CD14-positive monocyte (primary cell): ENCODE measurements around the gene HIVEP3. TPM values are rescaled to one million over a fixed set of nuclear protein-coding genes. Genes with fewer than 3 reads are reported as not detected.

Experiments used
- DNase-seq, 3 donors: peaks; one replicate each; pipeline ENCODE4 v3.0.0-alpha.2; 2011 to 2022
- H2AFZ ChIP-seq: 2 replicates; pipeline ENCODE4 v1.6.0; 2012; ENCODE audit warnings: mild to moderate bottlenecking, low read depth, low read length, inconsistent platforms; ENCODE audit not compliant: insufficient read depth, poor library complexity, severe bottlenecking
- H3K27ac ChIP-seq, 2 donors: 1 replicate in 1 of 2; 2 replicates in 1 of 2; pipeline ENCODE4 v1.5.1; 2012 to 2013; ENCODE audit warnings: low read length in 2 of 2, control low read depth in 1 of 2, inconsistent platforms in 1 of 2, low read depth in 1 of 2, mild to moderate bottlenecking in 1 of 2
- H3K27me3 ChIP-seq, 2 donors: one replicate each; pipeline versions ENCODE4 v1.6.0 to v1.6.1; 2011 to 2013; ENCODE audit warnings: low read length in 2 of 2; ENCODE audit not compliant: control insufficient read depth in 2 of 2, insufficient read depth in 2 of 2
- H3K36me3 ChIP-seq, 2 donors: replicated peaks in 1 of 2; 1 replicate in 1 of 2; 2 replicates in 1 of 2; pipeline versions ENCODE4 v1.5.1 to v1.6.1; 2012 to 2013; ENCODE audit warnings: low read length in 2 of 2, control low read depth in 1 of 2, inconsistent platforms in 1 of 2, mild to moderate bottlenecking in 1 of 2; ENCODE audit not compliant: insufficient read depth in 2 of 2, control insufficient read depth in 1 of 2
- H3K4me1 ChIP-seq, 2 donors: 1 replicate in 1 of 2; 2 replicates in 1 of 2; pipeline versions ENCODE4 v1.5.1 to v1.6.1; 2012 to 2013; ENCODE audit warnings: low read length in 2 of 2, control low read depth in 1 of 2, inconsistent platforms in 1 of 2, mild to moderate bottlenecking in 1 of 2, moderate library complexity in 1 of 2; ENCODE audit not compliant: insufficient read depth in 2 of 2, control insufficient read depth in 1 of 2
- H3K4me2 ChIP-seq: replicated peaks from 2 replicates; pipeline ENCODE3; 2012; ENCODE audit warnings: low read length, moderate library complexity, mild to moderate bottlenecking; ENCODE audit not compliant: poor library complexity, severe bottlenecking; ENCODE audit errors: extremely low read depth
- H3K4me3 ChIP-seq, 3 experiments: fragments of 200-600 bp in 1 of 3; sonication (generic) in 1 of 3; replicated peaks in 1 of 3; 1 replicate in 2 of 3; 2 replicates in 1 of 3; pipeline ENCODE4 v1.5.1; 2011 to 2013; ENCODE audit warnings: low read length in 3 of 3, mild to moderate bottlenecking in 3 of 3, control low read depth in 2 of 3, low read depth in 2 of 3, inconsistent platforms in 1 of 3, moderate library complexity in 1 of 3
- H3K79me2 ChIP-seq: 2 replicates; pipeline ENCODE4 v1.6.0; 2012; ENCODE audit warnings: mild to moderate bottlenecking, control low read depth, inconsistent platforms, low read length, moderate library complexity; ENCODE audit not compliant: insufficient read depth
- H3K9ac ChIP-seq: 2 replicates; pipeline ENCODE4 v1.6.0; 2017; ENCODE audit warnings: low read length, mild to moderate bottlenecking; ENCODE audit not compliant: insufficient read depth, poor library complexity, severe bottlenecking
- H3K9me3 ChIP-seq, 2 donors: replicated peaks in 1 of 2; 1 replicate in 1 of 2; 2 replicates in 1 of 2; pipeline versions ENCODE4 v1.5.1 to v1.6.1; 2012 to 2013; ENCODE audit warnings: low read length in 2 of 2, control low read depth in 1 of 2; ENCODE audit not compliant: control insufficient read depth in 1 of 2, insufficient read depth in 1 of 2
- H4K20me1 ChIP-seq: 2 replicates; pipeline ENCODE4 v1.6.0; 2012; ENCODE audit warnings: mild to moderate bottlenecking, low read length, control low read depth, moderate library complexity; ENCODE audit not compliant: insufficient read depth
- H3K27ac Mint-ChIP-seq, 7 donors: one replicate each; pipeline ENCODE4 v1.8.0; 2020; ENCODE audit warnings: mild to moderate bottlenecking in 7 of 7, mixed read lengths in 7 of 7, moderate library complexity in 6 of 7, inconsistent platforms in 2 of 7
- H3K27me3 Mint-ChIP-seq, 3 donors: one replicate each; pipeline ENCODE4 v1.8.0; 2021 to 2022; ENCODE audit warnings: low read depth in 3 of 3, mild to moderate bottlenecking in 3 of 3, mixed read lengths in 3 of 3, moderate library complexity in 3 of 3, inconsistent platforms in 1 of 3
- H3K36me3 Mint-ChIP-seq, 2 donors: one replicate each; pipeline ENCODE4 v1.8.0; 2020; ENCODE audit warnings: mixed read lengths in 2 of 2, inconsistent platforms in 1 of 2, mild to moderate bottlenecking in 1 of 2
- H3K4me1 Mint-ChIP-seq: one replicate; pipeline ENCODE4 v1.8.0; 2020; ENCODE audit warnings: mild to moderate bottlenecking, mixed read lengths
- H3K4me3 Mint-ChIP-seq, 2 donors: one replicate each; pipeline ENCODE4 v1.8.0; 2020; ENCODE audit warnings: mild to moderate bottlenecking in 2 of 2, mixed read lengths in 2 of 2, moderate library complexity in 1 of 2
- H3K9me3 Mint-ChIP-seq, 7 donors: one replicate each; pipeline ENCODE4 v1.8.0; 2020 to 2022; ENCODE audit warnings: mixed read lengths in 7 of 7, mild to moderate bottlenecking in 6 of 7, moderate library complexity in 6 of 7, inconsistent platforms in 2 of 7
- CTCF ChIP-seq: fragments of 200-600 bp; IDR thresholded peaks from one replicate; pipeline ENCODE4 v1.8.0; 2022; ENCODE audit warnings: antibody characterized with exemption, mild to moderate bottlenecking
- WGBS: methylation state at CpG from one replicate; pipeline ENCODE4 v1.1.5; 2013; ENCODE audit warnings: missing lambda C conversion rate; ENCODE audit not compliant: insufficient coverage; 5-methylcytosine and 5-hydroxymethylcytosine counted together
- intact Hi-C, 2 donors: fragments of 100-400 bp; cut with micrococcal nuclease; formaldehyde crosslinking; loops; one replicate each; pipeline versions ENCODE4 v1.15.0 to v1.15.1; 2023
- polyA plus RNA-seq, 3 donors: library from polyadenylated mRNA; depleted of rRNA in 1 of 3; unstranded in 2 of 3; stranded (reverse) in 1 of 3; fragments of 300-500 nt in 2 of 3; fragments of >200 nt in 1 of 3; fragmentation: Illumina TruSeq in 2 of 3; gene quantifications; 1 replicate in 2 of 3; 2 replicates in 1 of 3; pipeline ENCODE4 v1.2.3, GENCODE V29; 2012 to 2021

Gene HIVEP3
- polyA plus RNA-seq, 3 donors, result 1.2 to 3.7 (median 1.8) TPM

- peak overlapping the region; percentile 71 for H3K9ac ChIP-seq
- H3K36me3 ChIP-seq, result no peaks in the 10 kb centered on the region
- H3K27ac ChIP-seq, result peak overlapping the region; percentile 98 to 99
- no peaks in the 10 kb centered on the region for H3K27me3 ChIP-seq
- H3K4me3 Mint-ChIP-seq, result peak overlapping the region; percentile 72 to 83
- peak overlapping the region; percentile 99 to 100 (median 99) for H3K27ac Mint-ChIP-seq
- peak; percentile 97 to 99 (median 97) for DNase-seq
- peaks cover 96% of the 10 kb centered on the region for H3K4me1 Mint-ChIP-seq
- H3K4me1 ChIP-seq, result peaks cover 84 to 92% of the 10 kb centered on the region in 2 donors
- H3K9me3 ChIP-seq, result no peaks in the 10 kb centered on the region
- H3K79me2 ChIP-seq, result peaks cover 4% of the 10 kb centered on the region
- 1% methylated on average over 20 of the region's 21 CpGs for WGBS
- H3K27me3 Mint-ChIP-seq, result peaks cover 0 to 2% (median 0%) of the 10 kb centered on the region in 3 donors
- H3K4me2 ChIP-seq, result peak overlapping the region; percentile 44
- H3K4me3 ChIP-seq, result peak overlapping the region; percentile 5 to 57 (median 32)
- no peaks in the 10 kb centered on the region for H3K9me3 Mint-ChIP-seq
- peaks cover 9 to 10% of the 10 kb centered on the region in 2 donors for H3K36me3 Mint-ChIP-seq
- no peaks in the 10 kb centered on the region for H4K20me1 ChIP-seq
- no peak for TF ChIP-seq CTCF
- H2AFZ ChIP-seq, result peak overlapping the region; percentile 12
- intact Hi-C loops, result loop anchor here in 1 of 2 donors (1.0 kb wide), 2 partner anchors 12 kb away; no protein-coding TSS in a partner anchor
These were observed 179.4 kb downstream of the HIVEP3 start for GRCh38 chr1:41739061-41739955.

DNA sequence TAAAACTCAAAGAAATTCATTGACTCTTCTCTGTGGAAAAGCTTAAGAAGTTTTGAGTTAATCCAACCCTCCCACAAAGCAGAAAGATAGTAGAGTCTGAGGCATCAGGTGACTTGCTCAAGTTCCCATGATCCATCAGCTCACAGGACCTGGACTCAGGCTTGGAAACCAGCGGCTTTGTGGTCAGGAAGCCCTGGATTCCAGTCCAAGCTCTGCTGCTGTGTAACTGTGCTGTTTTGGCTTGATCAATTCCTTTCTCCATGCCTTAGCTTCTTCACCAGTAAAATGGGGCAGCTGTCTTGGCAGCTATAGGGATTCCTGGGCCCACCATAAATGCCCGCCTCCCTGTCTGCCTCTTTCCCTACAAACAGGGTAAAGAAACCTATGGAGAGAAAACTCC, 180.2 kb downstream of the HIVEP3 start:
- DNase-seq, result peak in 2 of 3 donors; percentile 60 to 68
- Histone ChIP-seq H3K27ac (peak overlapping the region; percentile 98 to 99), H3K4me3 (peak overlapping the region; percentile 5 to 57 (median 25)), H2AFZ (peak overlapping the region; percentile 12), H3K9ac (peak overlapping the region; percentile 71), H3K27me3 (no peaks in the 10 kb centered on the region), H3K4me2 (peak overlapping the region; percentile 44), H4K20me1 (no peaks in the 10 kb centered on the region), H3K36me3 (no peaks in the 10 kb centered on the region), H3K4me1 (peaks cover 92 to 99% of the 10 kb centered on the region in 2 donors), H3K9me3 (no peaks in the 10 kb centered on the region), H3K79me2 (peaks cover 4% of the 10 kb centered on the region)
- peaks cover 6 to 9% of the 10 kb centered on the region in 2 donors for H3K36me3 Mint-ChIP-seq
- H3K27ac Mint-ChIP-seq, result peak overlapping the region; percentile 99 to 100 (median 99)
- peaks cover 0 to 4% (median under 1%) of the 10 kb centered on the region in 3 donors for H3K27me3 Mint-ChIP-seq
- H3K4me3 Mint-ChIP-seq, result peak overlapping the region; percentile 72 to 83
- peaks cover 0 to 2% (median 0%) of the 10 kb centered on the region in 7 donors for H3K9me3 Mint-ChIP-seq
- H3K4me1 Mint-ChIP-seq, result peaks cover 98% of the 10 kb centered on the region
- 19% methylated on average over 2 of the region's 2 CpGs for WGBS
- intact Hi-C loops, result loop anchor here in 1 of 2 donors (1.0 kb wide), 1 partner anchor 8 kb away; no protein-coding TSS in a partner anchor
- no peak for TF ChIP-seq CTCF
